ENCODE measurements around the gene USF2.

DNA sequence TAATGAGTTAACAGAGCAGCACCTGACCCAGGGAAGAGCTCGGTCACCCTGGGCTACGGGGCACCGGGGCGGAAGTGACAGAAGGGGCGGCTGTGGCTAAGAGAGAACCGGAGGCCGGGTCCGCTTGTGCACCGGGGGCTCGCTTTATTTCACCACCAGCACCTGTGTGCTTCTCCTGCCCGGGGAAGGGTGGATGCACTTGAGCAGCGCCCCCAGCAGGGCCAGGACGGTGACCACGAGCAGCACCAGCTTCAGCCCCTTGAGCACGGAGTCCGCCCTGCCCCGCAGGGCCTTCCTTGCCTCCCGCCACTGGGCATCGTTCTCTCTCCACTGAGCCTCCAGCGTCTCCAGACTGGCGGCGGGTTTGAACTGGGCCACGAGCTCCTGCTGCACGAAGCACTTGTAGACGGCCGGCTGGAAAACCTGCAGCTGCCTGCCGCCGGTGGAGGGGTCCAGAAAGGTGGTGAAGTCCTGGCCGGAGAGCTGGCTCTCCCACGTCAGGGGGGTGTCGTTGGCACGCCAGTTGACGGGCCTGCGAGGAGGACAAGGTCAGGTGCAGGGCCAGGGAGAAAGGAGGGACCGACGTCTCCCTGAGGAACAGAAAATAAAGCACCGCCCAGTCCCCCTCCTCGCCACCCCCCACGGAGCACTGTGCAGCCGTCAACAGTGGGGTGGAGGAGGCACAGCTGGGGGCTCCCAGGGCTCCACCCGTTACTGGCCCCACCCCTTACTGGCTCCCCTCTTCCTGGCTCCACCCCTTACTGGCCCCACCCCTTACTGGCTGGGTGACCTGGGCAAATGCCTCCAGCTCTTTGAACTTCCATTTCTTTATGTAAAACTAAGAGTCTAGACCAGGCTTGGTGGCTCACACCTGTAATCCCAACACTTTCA, 43.8 kb upstream of the USF2 start:
- TF ChIP-seq, protein P1, sequence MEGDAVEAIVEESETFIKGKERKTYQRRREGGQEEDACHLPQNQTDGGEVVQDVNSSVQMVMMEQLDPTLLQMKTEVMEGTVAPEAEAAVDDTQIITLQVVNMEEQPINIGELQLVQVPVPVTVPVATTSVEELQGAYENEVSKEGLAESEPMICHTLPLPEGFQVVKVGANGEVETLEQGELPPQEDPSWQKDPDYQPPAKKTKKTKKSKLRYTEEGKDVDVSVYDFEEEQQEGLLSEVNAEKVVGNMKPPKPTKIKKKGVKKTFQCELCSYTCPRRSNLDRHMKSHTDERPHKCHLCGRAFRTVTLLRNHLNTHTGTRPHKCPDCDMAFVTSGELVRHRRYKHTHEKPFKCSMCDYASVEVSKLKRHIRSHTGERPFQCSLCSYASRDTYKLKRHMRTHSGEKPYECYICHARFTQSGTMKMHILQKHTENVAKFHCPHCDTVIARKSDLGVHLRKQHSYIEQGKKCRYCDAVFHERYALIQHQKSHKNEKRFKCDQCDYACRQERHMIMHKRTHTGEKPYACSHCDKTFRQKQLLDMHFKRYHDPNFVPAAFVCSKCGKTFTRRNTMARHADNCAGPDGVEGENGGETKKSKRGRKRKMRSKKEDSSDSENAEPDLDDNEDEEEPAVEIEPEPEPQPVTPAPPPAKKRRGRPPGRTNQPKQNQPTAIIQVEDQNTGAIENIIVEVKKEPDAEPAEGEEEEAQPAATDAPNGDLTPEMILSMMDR (IDR thresholded peaks at IDR 0.05): peak; percentile 10; the same call in 1 of the 2 replicates
- TF ChIP-seq ZFX (IDR thresholded peaks at IDR 0.05; ENCODE audit: borderline replicate concordance): no peak

All from 22Rv1 (cell line).